Small intestine (tissue), 7 donors: Measurements from ENCODE around the gene BCL11A. TPM values are rescaled to one million over a fixed set of nuclear protein-coding genes. Genes with fewer than 3 reads are reported as not detected.
A peak's percentile ranks its signal among the peaks of the same experiment; 100 is the strongest.

ENCODE experiments used
- DNase-seq, 2 donors: peaks; one replicate each; pipeline versions ENCODE4 v3.0.0 to v3.0.0-alpha.2; 2013
- FAIRE-seq: peaks from 2 replicates; lab custom pipeline; 2012; peaks lifted over from hg19 to GRCh38; lab: Jason Lieb, UNC
- H3K27ac ChIP-seq, 3 donors: one replicate each; pipeline ENCODE4 v1.5.1; 2013; ENCODE audit warnings: low read length in 2 of 3, mild to moderate bottlenecking in 2 of 3, control low read depth in 1 of 3, inconsistent platforms in 1 of 3, low read depth in 1 of 3, moderate library complexity in 1 of 3
- H3K27me3 ChIP-seq, 3 donors: one replicate each; pipeline ENCODE4 v1.6.1; 2013; ENCODE audit warnings: low read length in 3 of 3, inconsistent platforms in 1 of 3; ENCODE audit not compliant: control insufficient read depth in 3 of 3, insufficient read depth in 3 of 3
- H3K36me3 ChIP-seq, 3 donors: one replicate each; pipeline ENCODE4 v1.6.1; 2013; ENCODE audit warnings: low read length in 3 of 3, inconsistent platforms in 1 of 3, low read depth in 1 of 3, mild to moderate bottlenecking in 1 of 3, moderate library complexity in 1 of 3; ENCODE audit not compliant: control insufficient read depth in 3 of 3, insufficient read depth in 2 of 3
- H3K4me1 ChIP-seq, 3 donors: one replicate each; pipeline ENCODE4 v1.6.1; 2013; ENCODE audit warnings: low read length in 2 of 3, inconsistent platforms in 1 of 3, low read depth in 1 of 3, mild to moderate bottlenecking in 1 of 3, moderate library complexity in 1 of 3; ENCODE audit not compliant: control insufficient read depth in 3 of 3, insufficient read depth in 2 of 3
- H3K4me3 ChIP-seq, 3 donors: one replicate each; pipeline ENCODE4 v1.5.1; 2013; ENCODE audit warnings: low read length in 3 of 3, control low read depth in 1 of 3, inconsistent platforms in 1 of 3, low read depth in 1 of 3, mild to moderate bottlenecking in 1 of 3, moderate library complexity in 1 of 3
- H3K9me3 ChIP-seq, 2 donors: one replicate each; pipeline ENCODE4 v1.6.1; 2013; ENCODE audit warnings: low read depth in 1 of 2, low read length in 1 of 2; ENCODE audit not compliant: control insufficient read depth in 2 of 2, insufficient read depth in 1 of 2
- WGBS, 3 donors: extraction: QIAGEN DNeasy Blood & Tissue Kit; methylation state at CpG; one replicate each; pipeline ENCODE4 v1.1.7; 2013; 5-methylcytosine and 5-hydroxymethylcytosine counted together
- polyA plus RNA-seq, 4 donors: library from polyadenylated mRNA; stranded (reverse) in 3 of 4; unstranded in 1 of 4; fragments of 200-250 nt in 3 of 4; fragments of 120-200 nt in 1 of 4; gene quantifications; one replicate each; pipeline versions ENCODE4 v1.2.1 to v1.2.3, GENCODE V29; 2013
- donor health status: healthy with polysubstance abuse.
- donor health status: control.
- donor health status: control.
- donor health status: Bipolar disorder and iron deficiency.
- donor health status: healthy.

Gene BCL11A
- polyA plus RNA-seq, 4 donors: 2.2 to 22.5 (median 13.9) TPM

GRCh38 chr2:60472663-60473289 is 80.7 kb downstream of the BCL11A start:
- peaks cover 0 to 22% (median 0%) of the 10 kb centered on the region in 3 donors for H3K36me3 ChIP-seq
- H3K9me3 ChIP-seq: no peaks in the 10 kb centered on the region
- no peak overlapping the region for H3K27ac ChIP-seq
- WGBS, 3 donors: 79 to 86% (median 82%) methylated on average over 5 of the region's 5 CpGs
- no peak for DNase-seq
- FAIRE-seq: no peak
- no peak overlapping the region for H3K4me3 ChIP-seq
- H3K4me1 ChIP-seq: peaks cover 0 to 7% (median 0%) of the 10 kb centered on the region in 3 donors
- H3K27me3 ChIP-seq: no peaks in the 10 kb centered on the region

- no peak overlapping the region for H3K4me3 ChIP-seq
- no peak for DNase-seq
- WGBS, 3 donors: 82 to 85% (median 84%) methylated on average over 5 of the region's 5 CpGs
- H3K27ac ChIP-seq: no peak overlapping the region
- H3K4me1 ChIP-seq: peaks cover 0 to 7% (median 0%) of the 10 kb centered on the region in 3 donors
- no peaks in the 10 kb centered on the region for H3K27me3 ChIP-seq
- peaks cover 0 to 19% (median 0%) of the 10 kb centered on the region in 3 donors for H3K36me3 ChIP-seq
- no peaks in the 10 kb centered on the region for H3K9me3 ChIP-seq
- no peak for FAIRE-seq
These were observed 81.4 kb downstream of the BCL11A start for GRCh38 chr2:60472041-60472440.

DNA sequence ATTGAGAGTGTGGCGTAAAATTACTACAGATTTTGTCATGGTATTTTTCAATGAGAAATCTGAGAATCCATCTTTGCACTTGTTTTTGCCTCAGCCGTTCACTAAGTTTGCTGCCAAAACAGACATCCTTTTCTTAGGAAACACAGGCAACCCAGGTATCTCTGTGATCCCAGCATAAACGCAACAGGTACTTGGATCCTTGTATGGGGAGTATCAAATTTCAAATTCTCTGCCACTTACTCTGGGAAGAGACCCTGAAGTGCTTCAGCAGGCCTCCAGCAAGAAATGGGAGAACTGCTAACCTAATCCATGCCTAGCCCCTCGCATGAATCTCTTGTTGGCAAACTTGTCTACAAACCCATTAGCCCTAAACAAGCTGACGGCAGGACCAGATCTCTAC is 83.1 kb downstream of the BCL11A start:
- H3K27me3 ChIP-seq: no peaks in the 10 kb centered on the region
- H3K36me3 ChIP-seq: peaks cover 0 to 24% (median 0%) of the 10 kb centered on the region in 3 donors
- WGBS, 3 donors: 84 to 87% (median 86%) methylated on average over 5 of the region's 5 CpGs
- H3K4me3 ChIP-seq: no peak overlapping the region
- FAIRE-seq: no peak
- peaks cover 0 to 10% (median 2%) of the 10 kb centered on the region in 3 donors for H3K4me1 ChIP-seq
- DNase-seq: no peak
- no peak overlapping the region for H3K27ac ChIP-seq
- no peaks in the 10 kb centered on the region for H3K9me3 ChIP-seq

GRCh38 chr2:60469536-60470317 is 83.7 kb downstream of the BCL11A start:
- no peak for DNase-seq
- H3K36me3 ChIP-seq: peaks cover 0 to 24% (median 0%) of the 10 kb centered on the region in 3 donors
- FAIRE-seq: no peak
- no peaks in the 10 kb centered on the region for H3K9me3 ChIP-seq
- no peak overlapping the region for H3K4me3 ChIP-seq
- peaks cover 0 to 12% (median 2%) of the 10 kb centered on the region in 3 donors for H3K4me1 ChIP-seq
- WGBS, 3 donors: 89 to 93% (median 91%) methylated on average over 6 of the region's 6 CpGs
- H3K27ac ChIP-seq: no peak overlapping the region
- no peaks in the 10 kb centered on the region for H3K27me3 ChIP-seq

DNA sequence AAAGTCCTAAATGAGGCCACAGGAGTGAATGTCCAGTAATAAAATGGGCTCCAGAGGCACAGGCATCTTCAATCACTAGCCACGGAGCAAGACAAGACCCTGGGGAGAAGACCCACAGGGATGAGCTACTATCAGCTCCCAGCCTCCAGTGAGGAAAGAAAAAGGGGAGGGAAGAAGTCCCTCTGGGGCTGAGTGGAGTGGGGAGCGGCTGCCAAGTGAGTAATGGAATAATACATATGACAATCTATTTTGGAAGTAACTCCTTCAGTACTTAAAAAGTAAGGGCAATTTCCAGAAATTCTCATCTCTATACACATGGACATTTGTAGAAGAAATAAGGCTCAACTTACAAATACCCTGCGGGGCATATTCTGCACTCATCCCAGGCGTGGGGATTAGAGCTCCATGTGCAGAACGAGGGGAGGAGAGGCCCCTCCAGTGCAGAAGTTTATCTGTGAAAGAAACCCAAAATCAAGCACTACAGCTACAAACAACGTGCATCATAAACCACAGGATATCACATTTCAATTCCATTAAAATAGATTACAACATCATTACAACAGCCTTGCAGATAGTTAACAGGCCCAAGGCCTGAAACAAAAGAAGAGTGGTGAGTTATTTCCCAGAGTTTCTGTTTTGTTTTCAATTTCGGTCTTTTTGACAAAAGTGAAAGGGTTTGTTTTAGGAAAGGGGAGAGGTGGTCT is 84.9 kb downstream of the BCL11A start:
- Histone ChIP-seq H3K4me3 (no peak overlapping the region), H3K27me3 (no peaks in the 10 kb centered on the region), H3K36me3 (peaks cover 0 to 24% (median 0%) of the 10 kb centered on the region in 3 donors), H3K4me1 (peaks cover 0 to 12% (median 2%) of the 10 kb centered on the region in 3 donors), H3K9me3 (no peaks in the 10 kb centered on the region), H3K27ac (no peak overlapping the region)
- FAIRE-seq (no peak), DNase-seq (no peak)
- WGBS, 3 donors: 72 to 82% (median 75%) methylated on average over 7 of the region's 7 CpGs

GRCh38 chr2:60466161-60466702 is 87.2 kb downstream of the BCL11A start:
- Histone ChIP-seq H3K27ac (peak overlapping the region in 2 of 3 donors; percentile 33 to 44), H3K36me3 (peaks cover 0 to 30% (median 1%) of the 10 kb centered on the region in 3 donors), H3K27me3 (no peaks in the 10 kb centered on the region), H3K9me3 (no peaks in the 10 kb centered on the region), H3K4me1 (peaks cover 0 to 16% (median 2%) of the 10 kb centered on the region in 3 donors), H3K4me3 (no peak overlapping the region)
- DNase-seq: peak in 1 of 2 donors; percentile 19
- no peak for FAIRE-seq
- WGBS, 3 donors: 31 to 60% (median 34%) methylated on average over 3 of the region's 3 CpGs

DNA sequence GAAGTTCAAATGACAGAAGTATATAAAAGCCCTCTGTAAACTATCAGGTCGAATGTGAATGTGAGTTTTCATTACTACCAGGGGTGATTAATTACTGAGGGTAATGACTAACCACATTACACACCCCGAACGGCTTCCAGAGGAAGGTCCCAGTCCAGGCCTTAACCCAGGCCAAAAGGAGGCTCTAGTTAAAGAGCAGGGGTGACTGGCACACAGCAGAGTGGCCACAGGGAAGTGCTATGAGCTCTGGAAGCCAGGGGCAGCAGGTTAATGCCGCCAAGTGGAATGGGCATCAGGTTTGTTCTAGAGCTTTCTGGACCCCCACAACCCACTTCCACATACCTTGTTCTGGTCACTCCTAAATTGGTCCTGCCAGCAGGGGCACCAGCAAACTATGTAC is 87.7 kb downstream of the BCL11A start:
- 32 to 64% (median 36%) methylated on average over 4 of the region's 4 CpGs for WGBS, 3 donors
- H3K4me1 ChIP-seq: peaks cover 0 to 16% (median 2%) of the 10 kb centered on the region in 3 donors
- peak in 1 of 2 donors; percentile 63 for DNase-seq

DNA sequence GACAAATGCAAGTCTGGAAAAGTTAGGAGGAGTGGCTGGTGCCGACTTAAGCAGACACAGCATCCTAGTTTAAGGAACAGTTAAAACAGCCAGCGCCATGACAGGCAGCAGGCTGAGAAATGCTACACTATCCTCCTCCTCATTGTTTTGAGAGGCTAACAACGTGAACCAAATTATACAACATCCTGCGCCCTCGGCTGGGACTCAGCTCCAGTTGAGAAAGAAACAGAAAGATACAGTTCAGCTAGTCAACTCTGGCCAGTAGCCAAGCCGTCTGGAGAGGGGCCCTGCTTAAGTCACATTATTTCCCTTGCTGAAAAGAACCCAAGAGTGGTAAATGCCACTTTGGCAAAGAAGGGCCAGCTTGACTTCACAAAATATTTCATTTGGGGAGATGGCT is 90.2 kb downstream of the BCL11A start:
- no peaks in the 10 kb centered on the region for H3K9me3 ChIP-seq
- H3K4me1 ChIP-seq: peaks cover 0 to 20% (median 2%) of the 10 kb centered on the region in 3 donors
- no peak overlapping the region for H3K27ac ChIP-seq
- FAIRE-seq (no peak), DNase-seq (no peak)
- H3K27me3 ChIP-seq: no peaks in the 10 kb centered on the region
- 38 to 67% (median 66%) methylated on average over 6 of the region's 6 CpGs for WGBS, 3 donors
- H3K4me3 ChIP-seq: no peak overlapping the region
- H3K36me3 ChIP-seq: peaks cover 0 to 36% (median 8%) of the 10 kb centered on the region in 3 donors

More for the DNA sequence above, 87.7 kb downstream of the BCL11A start:
- H3K9me3 ChIP-seq: no peaks in the 10 kb centered on the region
- peaks cover 0 to 33% (median 4%) of the 10 kb centered on the region in 3 donors for H3K36me3 ChIP-seq
- no peak overlapping the region for H3K4me3 ChIP-seq
- peak overlapping the region in 2 of 3 donors; percentile 33 to 44 for H3K27ac ChIP-seq
- FAIRE-seq: no peak
- H3K27me3 ChIP-seq: no peaks in the 10 kb centered on the region
